ENCODE results near the gene FUT1.
"Not testable (repeated sequence)": the region's sequence is repeated elsewhere in the genome, so short reads cannot be mapped to it uniquely, and the experiment has no call there.

The FUT1 gene

DNA sequence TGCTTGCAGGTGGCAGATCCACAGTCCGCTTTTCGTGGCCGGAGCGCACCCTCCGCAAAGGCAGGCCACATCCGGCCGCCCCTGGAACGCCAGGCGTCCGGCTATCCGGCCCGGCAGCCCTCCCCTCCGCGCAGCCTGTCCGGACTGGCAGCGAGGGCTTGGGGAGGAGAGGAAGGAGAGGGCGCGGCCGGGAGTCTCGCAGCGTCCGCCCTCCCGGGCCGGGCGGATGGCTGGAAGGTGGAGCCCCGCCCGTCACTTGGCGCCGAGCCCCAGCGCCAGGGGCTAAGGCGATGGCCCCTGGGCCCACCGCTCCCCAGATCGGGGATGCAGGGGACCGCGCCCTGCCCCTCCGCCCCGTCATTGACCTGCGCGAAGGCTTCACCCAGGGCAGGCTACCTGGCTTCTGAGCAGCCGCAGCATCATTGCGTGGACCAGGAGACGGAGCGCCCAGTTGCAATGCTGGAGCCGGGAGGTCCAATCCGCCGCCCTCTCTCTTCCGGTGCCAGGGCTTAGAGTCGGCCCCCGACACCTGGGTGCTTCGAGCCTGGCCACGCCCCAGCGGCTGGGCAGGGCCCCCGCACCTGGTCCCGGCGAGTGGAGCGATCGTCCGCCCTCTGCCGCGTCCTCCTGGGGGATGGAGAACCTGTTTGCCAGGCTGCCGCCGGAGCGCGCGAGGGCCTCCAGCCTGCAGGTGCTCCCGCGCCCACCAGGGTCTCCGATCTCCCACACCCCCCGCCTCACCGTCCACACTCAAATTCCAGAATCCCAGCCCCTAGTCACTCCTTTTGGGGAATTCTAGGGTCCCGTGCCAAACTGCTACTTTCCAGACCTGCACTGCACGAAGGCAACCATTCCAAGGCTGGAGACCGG lies at the start of gene FUT1:
FUT1 (minus strand) TSS at position 146 of the 870 bp plus-strand sequence. CDS start 1,360 bp downstream, outside the sequence.
- peak; percentile 21 for DNase-seq

DNA sequence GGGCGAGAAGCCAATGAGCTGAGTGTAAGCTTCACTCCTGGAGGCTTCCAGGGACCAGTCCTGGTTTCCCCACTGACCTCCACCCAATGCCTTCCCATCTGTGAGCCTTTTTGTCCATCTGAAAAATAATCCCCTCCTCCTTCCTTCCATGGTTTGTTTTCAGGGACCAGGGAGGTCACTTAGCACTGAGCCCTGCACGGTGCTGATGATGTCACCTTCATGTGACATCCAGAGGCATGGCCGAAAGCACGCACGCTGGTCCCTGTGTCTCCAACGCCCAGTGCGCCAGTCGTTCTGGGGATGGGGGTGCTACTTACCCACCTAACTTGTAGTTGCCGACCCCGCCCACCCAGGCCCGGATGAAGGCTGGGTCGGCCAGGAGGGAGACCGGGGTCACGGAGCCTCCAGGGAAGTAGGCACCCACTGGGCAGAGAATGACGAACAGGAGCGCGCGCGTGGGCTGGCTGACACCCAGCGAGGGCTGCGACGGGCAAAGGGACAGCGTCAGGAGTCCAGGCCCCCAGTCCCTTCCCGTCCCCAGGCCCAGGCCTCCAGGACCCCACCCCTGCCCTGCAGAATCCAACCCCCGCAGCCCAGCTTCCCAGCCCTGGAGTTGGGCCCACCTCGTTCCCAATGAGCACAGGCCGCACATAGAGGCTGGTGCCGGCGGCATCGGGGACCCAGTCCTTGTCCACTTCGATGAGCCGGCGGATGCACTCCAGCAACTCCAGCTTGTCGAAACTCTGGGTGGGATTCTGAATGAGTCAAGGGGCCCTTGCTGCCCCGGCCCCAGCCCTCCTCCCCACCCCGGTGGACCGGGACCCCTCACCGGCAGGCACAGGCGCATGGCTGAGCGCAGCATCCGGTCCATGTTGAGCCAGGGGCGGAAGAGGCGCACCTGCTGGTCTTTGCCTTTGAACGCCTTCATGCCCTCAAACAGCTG lies 47.2 kb upstream of the FUT1 start:
- no peak for DNase-seq

DNA sequence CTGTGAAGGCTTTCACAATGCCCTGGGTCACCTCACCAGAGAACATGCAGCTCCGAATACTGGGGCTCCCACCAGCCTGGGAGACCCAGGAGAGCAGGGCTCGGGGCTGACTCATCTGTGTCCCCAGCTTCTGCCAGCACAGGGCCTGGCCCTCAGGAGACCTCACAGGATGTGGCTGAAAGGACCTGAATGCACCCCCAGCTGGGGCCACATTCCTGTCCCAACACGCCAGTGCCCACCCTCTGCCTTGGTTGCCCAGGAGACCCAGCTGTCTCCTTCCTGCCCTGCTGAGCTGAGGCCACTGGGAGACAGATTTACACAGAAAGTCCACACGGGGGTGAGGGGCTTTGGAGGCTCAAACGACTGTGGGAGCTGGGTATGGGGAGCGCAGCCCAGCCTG lies 46.5 kb upstream of the FUT1 start:
- no peak for DNase-seq

DNA sequence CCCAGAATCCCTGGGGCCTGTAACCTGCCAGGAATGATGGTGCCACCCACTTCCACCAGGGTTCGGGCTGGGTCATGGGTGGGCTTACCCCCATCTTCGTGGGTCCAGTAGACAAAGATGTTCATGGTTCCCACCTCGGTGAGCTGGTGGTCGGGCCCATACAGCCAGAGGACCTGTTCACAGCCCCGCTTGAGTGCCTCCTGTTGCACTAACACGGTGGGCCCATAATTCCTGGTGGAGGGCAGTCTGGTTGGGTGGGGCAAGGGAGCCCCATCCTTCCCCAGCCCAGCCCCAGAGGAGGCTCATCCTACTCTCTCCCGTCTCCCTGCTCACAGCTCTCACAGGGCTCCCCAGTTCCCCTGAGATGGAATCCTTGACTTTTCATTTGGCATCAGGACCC lies 44.7 kb upstream of the FUT1 start:
- DNase-seq, result no peak

DNA sequence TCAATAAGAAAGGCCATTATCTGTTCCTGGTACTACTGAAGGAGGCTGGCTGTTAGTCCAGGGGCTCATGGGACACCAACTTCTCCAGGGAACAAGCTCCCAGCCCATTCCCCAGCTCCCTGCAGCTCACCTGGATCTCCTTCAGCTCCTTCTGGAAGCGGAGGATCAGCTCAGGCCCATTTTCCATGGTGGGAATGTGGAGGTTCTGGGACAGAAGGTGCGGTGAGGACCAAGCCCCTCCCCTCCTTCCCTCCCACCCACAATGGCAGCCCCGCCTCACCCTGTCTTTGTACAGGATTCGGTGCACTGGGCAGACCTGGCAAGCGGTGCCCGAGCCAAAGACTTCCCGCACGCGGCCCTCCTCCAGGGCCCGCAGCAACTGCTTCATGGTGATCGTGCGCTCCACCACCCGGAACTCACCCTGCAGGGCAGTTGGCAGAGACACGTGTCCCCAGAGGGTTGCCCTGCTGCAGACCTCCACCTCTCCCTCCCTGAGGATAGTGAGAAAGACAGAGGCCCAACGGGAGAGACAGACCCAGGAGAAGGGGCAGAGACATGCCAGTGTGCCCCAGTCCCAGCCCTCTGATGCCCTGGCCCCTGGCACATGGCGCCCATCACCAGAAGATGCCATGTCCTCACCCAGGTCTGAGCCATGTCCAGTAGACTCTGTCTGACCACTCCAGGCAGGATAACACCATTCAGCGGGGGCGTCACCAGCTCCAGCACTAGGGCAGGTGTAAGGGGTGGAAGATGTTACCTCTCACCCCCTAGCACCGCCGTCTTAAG lies 44.0 kb upstream of the FUT1 start:
- DNase-seq, result no peak

DNA sequence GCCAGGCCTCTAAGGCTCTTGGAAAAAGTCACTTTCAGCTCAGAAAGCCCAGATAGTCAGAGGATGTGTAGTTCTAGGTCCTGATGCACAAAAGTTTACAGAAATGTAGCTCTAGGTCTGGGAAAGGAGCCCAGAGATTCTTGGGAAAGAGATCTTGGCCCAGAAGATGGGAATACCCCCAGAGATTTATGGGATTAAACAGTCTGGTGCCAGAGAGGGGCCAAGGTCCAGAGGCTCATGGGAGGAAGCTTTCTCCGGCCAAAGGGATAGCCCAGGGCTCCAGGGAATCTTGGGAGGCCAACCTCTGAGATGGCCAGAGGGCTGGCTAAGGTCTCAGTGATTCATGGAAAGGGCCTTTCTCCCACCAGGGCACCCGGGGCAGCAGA lies 43.2 kb upstream of the FUT1 start:
- DNase-seq, result no peak

DNA sequence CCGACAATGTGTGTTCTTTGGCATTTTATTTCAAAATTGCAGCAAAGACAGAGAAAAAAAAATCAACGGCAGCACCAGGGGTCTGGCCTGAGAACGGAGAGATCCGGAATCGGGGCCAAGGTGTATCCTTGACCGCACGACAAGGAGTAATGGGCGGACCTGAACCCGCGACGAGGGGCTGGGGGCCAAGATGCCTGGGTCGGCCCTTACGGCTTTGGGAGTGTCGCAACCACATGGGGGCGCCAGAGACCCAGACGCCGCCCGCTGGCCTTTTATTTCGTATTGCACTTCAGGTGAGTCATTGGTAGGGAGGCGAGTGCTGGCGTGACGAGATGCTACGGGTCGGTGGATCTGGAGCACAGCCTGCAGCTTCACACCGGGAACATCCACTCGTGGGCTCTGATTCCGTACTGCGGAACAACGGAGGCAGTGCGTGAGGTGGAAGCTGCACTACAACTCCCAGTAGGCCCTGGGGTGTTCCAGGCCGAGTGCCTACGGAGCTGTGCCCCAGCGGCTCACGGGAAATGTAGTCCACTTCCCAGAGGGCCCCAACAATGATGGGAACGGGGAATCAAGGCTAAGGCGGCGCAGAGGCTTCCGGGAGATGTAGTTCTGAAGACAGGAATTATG lies 42.7 kb upstream of the FUT1 start:
- DNase-seq, result peak; percentile 95

DNA sequence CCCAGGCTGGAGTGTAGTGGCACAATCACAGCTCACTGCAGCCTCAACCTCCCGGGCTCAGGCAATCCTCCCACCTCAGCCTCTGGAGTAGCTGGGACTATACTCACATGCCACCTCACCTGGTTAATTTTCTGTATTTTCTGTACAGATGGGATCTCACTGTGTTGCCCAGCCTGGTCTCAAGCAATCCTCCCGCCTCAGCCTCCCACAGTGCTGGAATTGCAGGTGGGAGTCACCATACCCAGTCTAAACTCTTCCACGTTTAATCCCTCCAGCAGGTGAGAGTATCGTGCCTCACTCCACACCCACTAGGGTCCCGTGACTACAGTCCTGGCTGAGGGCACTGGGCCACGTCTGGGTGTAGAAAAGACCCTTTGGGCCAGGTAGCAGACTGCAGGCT lies 41.9 kb upstream of the FUT1 start:
- no peak for DNase-seq

DNA sequence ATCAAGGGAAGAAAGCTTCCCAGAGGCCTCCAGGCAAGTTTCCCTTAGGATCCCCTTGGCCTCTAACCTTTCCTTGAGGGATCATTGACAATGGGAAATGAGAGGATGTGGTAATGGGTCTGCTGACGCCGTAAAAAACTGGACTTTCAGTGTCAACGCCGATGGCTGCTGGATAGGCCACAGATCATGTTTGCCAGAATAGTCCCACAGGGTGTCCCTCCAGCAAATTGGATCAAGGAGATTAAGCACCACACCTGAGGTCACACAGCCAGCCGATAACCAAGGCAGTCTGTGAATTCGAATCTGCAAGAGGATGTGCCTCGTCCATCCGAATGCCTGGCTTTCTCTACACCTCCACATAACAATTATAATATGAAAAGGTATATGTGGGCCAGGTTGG lies 40.8 kb upstream of the FUT1 start:
- no peak for DNase-seq

DNA sequence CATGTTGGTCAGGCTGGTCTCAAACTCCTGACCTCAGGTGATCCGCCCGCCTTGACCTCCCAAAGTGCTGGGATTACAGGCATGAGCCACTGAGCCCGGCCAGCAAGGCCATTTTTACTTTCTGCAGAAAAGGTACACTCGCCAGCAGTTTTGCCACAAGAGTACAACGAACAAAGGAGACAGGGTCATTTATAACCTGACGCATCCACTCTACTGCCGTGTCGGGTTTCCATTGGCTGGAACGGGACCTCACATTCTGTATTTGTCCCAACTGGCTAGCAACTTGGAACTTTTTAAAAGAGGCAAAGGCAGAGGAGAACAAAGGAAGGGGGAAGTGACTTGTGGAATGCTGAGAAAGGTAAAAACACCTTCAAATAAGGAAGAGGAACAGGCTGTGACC lies 34.9 kb upstream of the FUT1 start:
- DNase-seq, result not testable (repeated sequence)

DNA sequence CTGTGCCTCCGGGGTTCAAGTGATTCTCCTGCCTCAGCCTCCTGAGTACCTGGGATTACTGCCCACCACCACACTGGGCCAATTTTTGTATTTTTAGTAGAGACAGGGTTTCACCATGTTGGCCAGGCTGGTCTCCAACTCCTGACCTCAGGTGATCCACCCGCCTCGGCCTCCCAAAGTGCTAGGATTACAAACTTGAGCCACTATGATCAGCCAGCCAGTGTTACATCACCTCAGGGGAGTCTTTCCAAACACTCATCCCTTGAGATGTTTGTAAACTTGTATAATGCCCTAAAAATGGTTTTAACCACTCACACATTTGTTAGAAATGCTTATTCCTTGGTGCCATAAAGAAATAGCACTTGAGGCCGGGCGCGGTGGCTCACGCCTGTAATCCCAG lies 34.0 kb upstream of the FUT1 start:
- not testable (repeated sequence) for DNase-seq

DNA sequence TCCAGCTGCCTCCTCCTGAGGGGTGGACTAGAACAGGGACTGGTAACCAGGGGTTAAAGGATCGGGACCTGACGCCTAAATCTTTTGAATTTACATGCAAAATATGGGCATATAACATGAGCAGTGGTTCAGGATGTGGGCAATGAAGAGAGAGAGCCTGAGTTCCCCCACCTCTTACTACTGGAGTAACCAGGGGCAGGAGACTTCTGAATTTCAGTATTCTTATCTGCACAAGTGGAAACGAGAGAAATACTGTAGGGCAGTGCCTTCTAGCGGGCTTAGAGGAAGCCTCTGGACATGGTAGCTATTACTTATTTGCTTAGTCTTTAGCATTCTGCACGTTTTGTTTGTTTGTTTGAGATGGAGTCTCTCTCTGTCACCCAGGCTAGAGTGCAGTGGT lies 32.1 kb upstream of the FUT1 start:
- no peak for DNase-seq

DNA sequence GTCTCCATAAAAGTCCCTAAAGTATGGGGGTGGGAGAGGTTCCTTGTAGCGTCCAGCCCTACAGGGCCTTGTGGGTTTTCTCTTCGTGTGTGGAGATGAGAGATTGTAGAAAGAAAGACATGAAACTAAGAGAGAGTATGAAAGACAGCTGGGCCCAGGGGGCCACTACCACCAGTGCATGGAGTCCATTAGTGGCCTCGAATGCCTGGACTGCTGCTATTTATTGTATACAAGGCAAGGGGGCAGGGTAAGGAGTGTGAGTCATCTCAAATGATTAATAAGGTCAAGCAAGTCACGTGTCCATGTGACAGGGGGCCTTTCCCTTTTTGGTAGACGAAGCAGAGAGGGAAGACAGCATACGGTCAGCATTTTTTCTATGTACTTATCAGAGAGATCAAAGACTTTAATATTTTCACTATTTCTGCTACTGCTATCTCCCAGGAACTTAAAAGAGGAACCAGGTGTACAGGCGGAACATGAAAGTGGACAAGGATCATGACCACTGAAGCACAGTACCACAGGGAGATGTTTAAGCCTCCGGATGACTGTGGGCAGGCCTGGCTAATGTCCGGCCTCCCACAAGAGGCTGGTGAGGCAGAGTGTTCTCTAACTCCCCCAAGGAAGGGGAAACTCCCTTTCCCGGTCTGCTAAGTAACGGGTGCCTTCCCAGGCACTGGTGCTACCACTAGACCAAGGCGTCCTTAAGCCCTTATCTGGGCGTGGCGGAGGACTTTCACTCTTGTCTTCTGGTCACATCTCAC lies 28.4 kb upstream of the FUT1 start:
- DNase-seq, result no peak

DNA sequence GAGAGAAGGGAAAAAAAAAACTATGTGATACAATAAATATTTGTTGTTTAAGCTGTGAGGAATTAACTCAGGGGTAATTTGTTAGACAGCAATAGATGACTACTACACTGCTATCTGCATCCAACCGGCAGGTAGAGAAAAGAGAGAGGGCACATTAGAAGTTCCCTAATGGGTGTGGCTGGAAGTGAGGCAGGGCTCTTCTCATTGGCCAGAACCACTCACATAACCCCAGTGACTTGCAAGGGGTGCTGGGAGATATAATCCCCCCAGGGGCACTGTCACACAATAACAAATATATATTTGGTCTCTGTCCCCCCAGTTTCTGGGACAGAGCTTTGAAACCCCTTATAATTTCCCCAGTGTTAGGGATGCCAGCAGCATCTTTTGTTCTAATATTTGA lies 27.2 kb upstream of the FUT1 start:
- no peak for DNase-seq

DNA sequence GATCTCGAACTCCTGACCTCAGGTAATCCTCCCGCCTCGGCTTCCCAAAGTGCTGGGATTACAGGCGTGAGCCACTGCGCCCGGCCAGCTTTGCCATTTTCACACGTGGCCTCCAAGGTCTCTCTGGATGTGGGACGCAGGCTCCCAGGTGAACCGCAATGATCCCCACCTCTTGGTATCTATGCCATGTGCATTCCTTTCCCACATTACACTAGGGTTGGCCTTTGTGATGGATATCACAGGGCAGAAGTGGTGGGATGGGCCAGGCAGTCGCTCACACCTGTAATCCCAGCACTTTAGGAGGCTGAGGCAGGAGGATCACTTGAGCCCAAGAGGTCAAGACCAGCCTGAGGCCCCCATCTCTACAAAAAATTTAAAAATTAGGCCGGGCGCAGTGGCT lies 25.3 kb upstream of the FUT1 start:
- no peak for DNase-seq

DNA sequence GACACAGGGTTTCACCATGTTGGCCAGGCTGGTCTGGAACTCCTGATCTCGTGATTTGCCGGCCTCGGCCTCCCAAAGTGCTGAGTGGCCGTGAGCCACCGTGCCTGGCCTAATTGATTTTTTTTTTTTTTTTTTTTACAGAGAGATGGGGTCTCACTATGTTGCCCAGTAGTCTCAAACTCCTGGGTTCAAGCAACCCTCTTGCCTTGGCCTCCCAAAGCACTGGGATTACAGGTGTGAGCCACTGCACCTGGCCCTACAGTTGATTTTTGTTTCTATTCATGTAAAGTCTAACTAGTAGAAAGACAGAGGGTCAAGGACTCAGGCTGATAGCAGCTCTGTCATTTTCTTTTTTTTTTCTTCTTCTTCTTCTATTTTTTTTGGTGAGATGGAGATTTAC lies 24.7 kb upstream of the FUT1 start:
- DNase-seq, result no peak

DNA sequence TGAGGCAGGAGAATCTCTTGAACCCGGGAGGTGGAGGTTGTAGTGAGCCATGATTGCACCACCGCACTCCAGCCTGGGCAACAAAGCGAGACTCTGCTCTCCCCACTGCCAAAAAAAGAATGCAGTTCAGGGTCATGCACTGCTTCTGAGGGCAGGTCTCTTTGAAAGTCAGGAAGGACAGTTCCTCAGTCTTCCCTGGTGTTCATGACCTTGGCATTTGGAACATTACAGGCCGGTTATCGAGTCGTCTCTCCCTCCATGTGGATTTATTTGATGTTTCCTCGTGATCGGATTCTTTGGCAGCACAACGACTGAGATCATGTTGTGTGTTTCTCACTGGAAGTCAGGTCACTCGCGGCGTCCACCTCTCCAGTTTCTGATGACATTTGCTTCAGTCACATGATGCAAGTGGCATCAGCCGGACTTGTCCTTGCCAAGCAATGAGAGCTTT lies 20.1 kb upstream of the FUT1 start:
- DNase-seq, result no peak

DNA sequence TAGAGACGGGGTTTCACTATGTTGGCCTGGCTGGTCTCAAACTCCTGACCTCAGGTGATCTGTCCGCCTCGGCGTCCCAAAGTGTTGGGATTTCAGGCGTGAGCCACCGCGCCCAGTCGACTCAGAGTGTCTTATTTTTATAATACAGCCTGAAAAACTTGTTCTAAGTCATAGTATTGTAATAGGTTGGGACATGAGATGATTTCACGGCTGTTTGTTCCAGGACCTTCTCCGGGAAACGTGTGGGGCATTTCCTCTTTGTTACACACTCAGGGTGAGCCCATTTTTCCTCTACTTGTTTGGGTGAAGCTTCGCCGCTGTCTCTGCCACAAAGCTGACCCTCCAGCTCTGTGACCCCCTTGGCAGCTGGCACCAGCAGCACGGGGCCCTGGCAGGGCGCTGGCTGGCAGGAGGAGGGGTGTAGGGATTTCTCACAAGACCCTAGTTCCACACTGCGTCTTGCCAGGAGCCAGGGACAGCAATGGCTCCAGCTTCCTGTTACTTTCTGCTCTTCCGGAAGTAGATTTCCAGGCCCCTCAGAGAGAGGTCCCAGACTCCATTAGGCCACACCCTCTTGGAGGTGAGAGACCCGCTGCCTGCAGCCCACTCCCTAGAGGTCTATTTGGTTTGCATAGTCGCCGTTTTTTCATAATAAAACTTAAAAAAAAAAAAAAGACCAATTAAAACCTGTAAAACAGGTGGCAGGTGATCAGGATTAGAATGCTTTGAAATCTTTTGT lies 18.5 kb upstream of the FUT1 start:
- no peak for DNase-seq

DNA sequence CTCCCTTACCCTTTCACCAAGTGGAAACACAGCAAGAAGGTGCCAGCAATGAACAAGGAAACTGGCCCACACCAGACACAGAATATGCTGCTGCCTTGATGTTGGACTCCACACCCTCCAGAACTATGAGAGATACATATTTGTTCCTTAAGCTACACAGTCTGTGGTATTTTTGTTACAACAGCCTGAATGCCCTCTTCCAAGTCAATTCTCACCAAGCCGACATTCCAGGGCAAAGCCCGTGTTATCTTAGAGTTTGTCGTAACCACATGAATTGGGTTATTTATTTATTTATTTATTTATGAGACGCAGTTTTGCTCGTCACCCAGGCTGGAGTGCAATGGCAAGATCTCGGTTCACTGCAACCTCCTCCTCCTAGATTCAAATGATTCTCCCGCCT lies 17.8 kb upstream of the FUT1 start:
- no peak for DNase-seq

DNA sequence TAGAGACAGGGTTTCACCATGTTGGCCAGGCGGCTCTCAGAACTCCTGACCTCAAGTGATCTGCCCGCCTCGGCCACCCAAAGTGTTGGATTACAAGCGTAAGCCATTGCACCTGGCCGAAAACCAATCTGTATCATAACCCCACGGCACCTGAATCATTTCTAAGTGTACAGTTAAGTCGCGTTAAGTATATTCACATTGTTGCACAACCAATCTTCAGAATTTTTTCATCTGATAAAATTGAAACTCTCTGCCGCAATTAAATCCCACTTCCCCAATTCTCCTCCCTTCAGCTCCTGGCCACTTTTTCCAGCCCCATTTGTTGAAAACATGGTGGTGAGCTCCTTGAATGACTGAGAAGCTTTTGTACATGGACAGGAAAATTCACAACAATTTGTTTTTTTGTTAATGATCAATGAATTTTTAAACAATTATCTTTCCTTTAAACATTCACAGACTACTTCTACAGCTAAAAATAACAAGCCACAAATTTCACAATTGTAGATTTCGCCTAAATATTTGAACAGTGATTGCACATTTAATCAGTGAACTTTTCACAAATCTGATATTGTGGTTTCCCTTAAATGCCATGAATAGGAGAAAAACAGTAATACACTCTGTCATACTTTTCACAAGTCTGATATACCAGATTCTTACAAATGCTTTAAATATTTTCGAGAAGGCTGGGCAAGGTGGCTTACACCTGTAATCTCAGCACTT lies 16.7 kb upstream of the FUT1 start:
- DNase-seq, result no peak

Measured in NCI-H1694 treated with DMSO at 0.1 percent for 48 hours (cell line).